ENCODE measurements around the gene PHACTR3.

DNA sequence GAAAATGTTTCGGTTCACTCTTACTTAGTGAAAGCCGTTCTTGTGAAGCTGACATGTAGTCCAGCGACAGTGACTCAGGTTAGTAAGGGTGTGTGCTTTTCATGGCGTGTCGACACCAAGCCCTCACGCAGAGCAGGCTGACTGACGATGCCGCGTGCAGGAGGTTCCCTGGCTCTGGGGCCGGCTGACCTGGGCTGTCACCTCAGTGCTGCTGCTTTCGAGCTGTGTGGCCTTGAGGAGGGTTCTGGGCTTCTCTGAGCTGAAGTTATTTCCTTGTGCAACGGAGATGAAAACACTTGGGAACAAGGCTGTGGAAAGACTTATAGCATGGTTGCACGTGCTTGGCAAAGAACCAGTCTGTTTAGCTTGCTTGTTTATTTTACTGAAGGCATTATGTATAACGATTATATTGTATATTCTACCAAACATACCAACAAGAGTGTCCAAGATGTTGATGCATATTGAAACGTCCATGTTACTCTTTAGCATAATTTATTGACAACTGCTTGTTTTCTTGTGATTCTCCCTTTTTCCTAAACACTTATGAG is 59.2 kb downstream of the PHACTR3 start:
- TF ChIP-seq, protein P1, sequence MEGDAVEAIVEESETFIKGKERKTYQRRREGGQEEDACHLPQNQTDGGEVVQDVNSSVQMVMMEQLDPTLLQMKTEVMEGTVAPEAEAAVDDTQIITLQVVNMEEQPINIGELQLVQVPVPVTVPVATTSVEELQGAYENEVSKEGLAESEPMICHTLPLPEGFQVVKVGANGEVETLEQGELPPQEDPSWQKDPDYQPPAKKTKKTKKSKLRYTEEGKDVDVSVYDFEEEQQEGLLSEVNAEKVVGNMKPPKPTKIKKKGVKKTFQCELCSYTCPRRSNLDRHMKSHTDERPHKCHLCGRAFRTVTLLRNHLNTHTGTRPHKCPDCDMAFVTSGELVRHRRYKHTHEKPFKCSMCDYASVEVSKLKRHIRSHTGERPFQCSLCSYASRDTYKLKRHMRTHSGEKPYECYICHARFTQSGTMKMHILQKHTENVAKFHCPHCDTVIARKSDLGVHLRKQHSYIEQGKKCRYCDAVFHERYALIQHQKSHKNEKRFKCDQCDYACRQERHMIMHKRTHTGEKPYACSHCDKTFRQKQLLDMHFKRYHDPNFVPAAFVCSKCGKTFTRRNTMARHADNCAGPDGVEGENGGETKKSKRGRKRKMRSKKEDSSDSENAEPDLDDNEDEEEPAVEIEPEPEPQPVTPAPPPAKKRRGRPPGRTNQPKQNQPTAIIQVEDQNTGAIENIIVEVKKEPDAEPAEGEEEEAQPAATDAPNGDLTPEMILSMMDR (IDR thresholded peaks at IDR 0.05; ENCODE audit: low read length) = no peak
- no peak for TF ChIP-seq EZH2 (optimal IDR thresholded peaks at IDR 0.05; ENCODE audit: low read depth, low read length)

All from MM.1S (cell line).